HFFc6 (cell line): ENCODE data around the gene DBX1. TPM values are rescaled to one million over a fixed set of nuclear protein-coding genes. Genes with fewer than 3 reads are reported as not detected.

ENCODE experiments used
- DNase-seq: peaks from one replicate; pipeline ENCODE4 v3.0.0-alpha.2; 2018
- H3K27ac Mint-ChIP-seq: 2 replicates; pipeline ENCODE4 v1.8.0; 2020; ENCODE audit warnings: mild to moderate bottlenecking, mixed read lengths
- H3K27me3 Mint-ChIP-seq: 2 replicates; pipeline ENCODE4 v1.8.0; 2021; ENCODE audit warnings: mild to moderate bottlenecking, moderate library complexity, mixed read lengths; ENCODE audit not compliant: insufficient read depth
- H3K36me3 Mint-ChIP-seq: 2 replicates; pipeline ENCODE4 v1.8.0; 2021; ENCODE audit warnings: low read depth, mixed read lengths
- H3K4me1 Mint-ChIP-seq: 2 replicates; pipeline ENCODE4 v1.8.0; 2020; ENCODE audit warnings: low read depth, mixed read lengths
- H3K4me3 Mint-ChIP-seq: 2 replicates; pipeline ENCODE4 v1.8.0; 2020; ENCODE audit warnings: mild to moderate bottlenecking, moderate library complexity, mixed read lengths
- H3K9me3 Mint-ChIP-seq: 2 replicates; pipeline ENCODE4 v1.8.0; 2020; ENCODE audit warnings: mild to moderate bottlenecking, mixed read lengths
- total RNA-seq, 6 experiments: library from RNA; stranded (reverse); fragmentation: NEBNext Ultra II Directional; extraction: Animal tissue kit (Norgen Biotek cat#: 25700); gene quantifications; 2 replicates in 1 of 6; 3 replicates in 5 of 6; pipeline ENCODE4 v1.2.3, GENCODE V29; 2021
- TF ChIP-seq, protein P1 (sequence below): fragments of 200-600 bp; sonication (generic); IDR thresholded peaks from 2 replicates; pipeline ENCODE4 v1.5.0; 2021; ENCODE audit warnings: antibody characterized with exemption, mild to moderate bottlenecking

Gene DBX1
- total RNA-seq, 6 experiments from 2014 or later = not detected

DNA sequence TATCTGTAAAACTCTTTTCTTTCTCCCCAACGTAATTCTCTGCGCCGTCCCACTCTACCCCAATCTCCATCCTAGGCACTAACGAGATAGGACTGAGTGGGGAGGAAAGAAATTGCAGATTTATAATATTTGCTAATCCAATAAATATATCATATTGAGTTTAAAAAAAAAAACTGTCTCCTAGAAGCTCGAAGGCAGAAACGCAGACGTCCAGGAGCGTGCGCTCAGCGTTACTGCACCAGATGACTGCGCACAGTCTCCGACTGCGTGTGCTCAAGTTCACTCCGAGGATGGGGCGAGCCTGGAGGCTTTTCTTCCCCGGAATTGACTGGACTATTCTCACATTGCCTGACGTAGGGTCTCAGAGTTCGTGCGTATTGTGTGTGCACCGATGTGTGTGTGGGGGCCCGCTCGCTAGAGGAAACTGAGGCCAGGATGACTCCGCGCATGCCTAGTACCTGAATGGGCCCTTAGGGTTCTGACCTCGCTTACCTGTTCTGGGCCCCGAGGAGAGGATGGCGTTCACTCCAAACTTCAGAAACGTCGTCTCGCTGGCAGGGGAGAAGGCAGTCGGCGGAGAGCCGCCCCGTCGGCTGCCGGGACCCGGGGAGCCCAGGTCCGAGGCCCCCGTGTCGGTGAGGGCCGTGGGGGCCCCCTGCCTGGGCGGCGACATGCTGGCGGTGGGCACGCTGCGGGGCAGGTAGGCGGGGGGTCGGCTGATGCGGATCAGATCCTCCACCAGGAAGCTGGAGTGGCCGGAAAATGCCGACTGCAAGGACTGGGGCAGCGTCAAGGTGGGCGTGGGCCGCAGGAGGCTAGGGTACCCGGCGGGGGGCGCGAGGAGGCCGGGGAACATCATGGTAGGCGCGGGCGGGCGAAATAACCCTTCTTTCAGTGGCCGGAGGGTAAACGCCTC, 551 bp downstream of the DBX1 start:
- Mint-ChIP-seq H3K4me3 (no peak overlapping the region), H3K9me3 (peaks cover 10% of the 10 kb centered on the region), H3K4me1 (peaks cover 18% of the 10 kb centered on the region), H3K27ac (no peak overlapping the region), H3K36me3 (peaks cover 23% of the 10 kb centered on the region), H3K27me3 (peaks cover 80% of the 10 kb centered on the region)
- no peak for DNase-seq
- TF ChIP-seq, protein P1, sequence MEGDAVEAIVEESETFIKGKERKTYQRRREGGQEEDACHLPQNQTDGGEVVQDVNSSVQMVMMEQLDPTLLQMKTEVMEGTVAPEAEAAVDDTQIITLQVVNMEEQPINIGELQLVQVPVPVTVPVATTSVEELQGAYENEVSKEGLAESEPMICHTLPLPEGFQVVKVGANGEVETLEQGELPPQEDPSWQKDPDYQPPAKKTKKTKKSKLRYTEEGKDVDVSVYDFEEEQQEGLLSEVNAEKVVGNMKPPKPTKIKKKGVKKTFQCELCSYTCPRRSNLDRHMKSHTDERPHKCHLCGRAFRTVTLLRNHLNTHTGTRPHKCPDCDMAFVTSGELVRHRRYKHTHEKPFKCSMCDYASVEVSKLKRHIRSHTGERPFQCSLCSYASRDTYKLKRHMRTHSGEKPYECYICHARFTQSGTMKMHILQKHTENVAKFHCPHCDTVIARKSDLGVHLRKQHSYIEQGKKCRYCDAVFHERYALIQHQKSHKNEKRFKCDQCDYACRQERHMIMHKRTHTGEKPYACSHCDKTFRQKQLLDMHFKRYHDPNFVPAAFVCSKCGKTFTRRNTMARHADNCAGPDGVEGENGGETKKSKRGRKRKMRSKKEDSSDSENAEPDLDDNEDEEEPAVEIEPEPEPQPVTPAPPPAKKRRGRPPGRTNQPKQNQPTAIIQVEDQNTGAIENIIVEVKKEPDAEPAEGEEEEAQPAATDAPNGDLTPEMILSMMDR = no peak

DNA sequence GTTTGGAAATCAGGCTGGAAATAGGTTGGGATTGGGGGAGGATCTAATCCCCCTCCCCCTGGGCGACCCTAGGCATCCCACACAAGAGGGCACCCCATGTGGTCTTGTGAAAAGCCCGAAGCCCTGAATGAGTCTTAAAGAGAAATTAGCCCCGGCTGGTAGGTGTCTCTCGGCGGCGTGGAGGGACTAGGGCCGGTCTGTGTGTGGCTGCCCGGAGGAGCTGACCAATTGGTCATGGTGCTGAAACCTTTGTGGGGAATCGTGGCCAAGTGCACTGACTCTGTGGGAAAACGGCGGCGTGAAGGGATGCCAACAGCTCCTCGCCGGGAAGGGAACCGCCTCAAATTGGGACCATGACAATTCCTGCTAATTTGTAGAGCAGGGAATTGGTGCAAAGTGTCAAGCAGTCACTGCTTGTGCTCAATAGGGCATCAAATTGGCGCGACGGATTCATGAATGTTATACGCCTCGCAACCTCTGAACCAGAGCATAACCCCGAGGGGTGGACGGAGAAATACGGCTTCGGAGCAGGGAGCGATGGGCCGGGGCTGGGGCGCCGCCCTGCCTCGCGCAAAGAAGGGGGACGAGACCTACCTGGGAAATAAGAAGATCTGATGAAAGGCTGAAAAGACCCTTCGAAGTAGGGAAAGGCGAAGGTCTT, 1.5 kb downstream of the DBX1 start:
- DNase-seq = peak; percentile 43
- no peak overlapping the region for H3K27ac Mint-ChIP-seq
- TF ChIP-seq, protein P1 = no peak
- H3K4me3 Mint-ChIP-seq = no peak overlapping the region
- peaks cover 18% of the 10 kb centered on the region for H3K4me1 Mint-ChIP-seq
- H3K36me3 Mint-ChIP-seq = peaks cover 23% of the 10 kb centered on the region
- H3K9me3 Mint-ChIP-seq = peaks cover 10% of the 10 kb centered on the region
- H3K27me3 Mint-ChIP-seq = peaks cover 73% of the 10 kb centered on the region

DNA sequence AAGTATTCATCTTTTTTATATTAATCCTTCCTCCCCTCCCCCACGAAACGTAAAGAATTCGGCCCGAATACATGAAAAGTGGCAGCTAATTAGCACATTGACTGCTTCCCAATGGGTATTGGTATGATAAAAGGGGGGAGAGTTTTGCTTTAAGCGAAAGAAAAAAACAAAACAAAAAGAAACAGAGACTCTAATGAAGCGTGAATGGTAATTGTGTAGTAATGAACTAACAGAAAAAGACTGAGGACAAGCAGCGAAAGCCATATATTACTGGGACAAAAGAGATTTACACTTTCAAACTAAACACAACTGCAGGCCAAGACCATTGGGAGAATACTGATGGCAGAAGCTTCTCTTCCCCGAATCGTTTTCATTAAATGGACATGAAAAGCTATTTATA, 2.5 kb downstream of the DBX1 start:
- peaks cover 17% of the 10 kb centered on the region for H3K36me3 Mint-ChIP-seq
- no peak overlapping the region for H3K27ac Mint-ChIP-seq
- no peak overlapping the region for H3K4me3 Mint-ChIP-seq
- peaks cover 10% of the 10 kb centered on the region for H3K9me3 Mint-ChIP-seq
- peaks cover 65% of the 10 kb centered on the region for H3K27me3 Mint-ChIP-seq
- H3K4me1 Mint-ChIP-seq = peaks cover 9% of the 10 kb centered on the region; the same call in 1 of the 2 replicates
- no peak for DNase-seq
- TF ChIP-seq, protein P1 = no peak

DNA sequence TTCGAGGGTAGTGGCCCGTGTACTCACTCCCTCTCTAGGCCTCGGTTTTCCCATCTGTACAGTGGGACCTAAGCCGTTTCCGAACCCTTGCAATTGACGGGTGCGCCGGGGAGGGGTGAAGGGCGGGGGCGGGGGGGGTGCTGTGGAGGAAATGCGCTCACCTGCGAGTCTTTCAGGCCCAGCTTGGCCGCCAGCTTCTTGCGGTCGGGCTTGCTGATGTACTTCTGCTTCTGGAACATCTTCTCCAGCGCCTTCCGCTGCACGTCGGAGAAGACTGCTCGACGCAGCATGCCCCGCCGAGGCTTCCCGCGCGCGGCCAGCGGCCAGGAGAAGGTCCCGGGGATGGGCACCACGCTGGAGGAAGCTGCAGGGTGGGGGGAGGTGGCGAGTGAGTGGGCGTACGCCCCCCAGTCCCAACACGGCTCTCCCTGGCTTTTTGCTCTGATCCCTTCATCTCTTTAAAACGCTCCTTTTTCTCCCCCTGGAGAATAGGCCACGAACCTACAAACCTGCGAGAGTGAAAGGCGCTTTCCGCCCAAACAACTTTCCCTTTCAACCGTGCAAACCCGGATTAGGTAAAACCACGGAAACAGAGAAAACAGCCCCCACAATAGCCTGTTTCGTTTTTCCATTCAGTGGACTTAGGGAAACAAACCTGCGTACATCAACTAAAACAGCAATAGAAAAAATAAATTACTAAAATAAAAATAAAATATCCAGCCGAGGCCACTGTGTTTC, 3.2 kb downstream of the DBX1 start:
- no peak overlapping the region for H3K4me3 Mint-ChIP-seq
- H3K27ac Mint-ChIP-seq = no peak overlapping the region

More for the DNA sequence above, 3.2 kb downstream of the DBX1 start:
- Mint-ChIP-seq H3K27me3 (peaks cover 58% of the 10 kb centered on the region), H3K36me3 (peaks cover 17% of the 10 kb centered on the region), H3K9me3 (peaks cover 10% of the 10 kb centered on the region), H3K4me1 (0 out of 2 replicates have a peak, but pooled peaks cover 8% of the 10 kb centered on the region)
- no peak for DNase-seq
- TF ChIP-seq, protein P1 = no peak
